Sciatic nerve (tissue), 2 donors: ENCODE results near the gene TEKTIP1. TPM values are rescaled to one million over a fixed set of nuclear protein-coding genes. Genes with fewer than 3 reads are reported as not detected.

Source experiments
- ATAC-seq: fragments of 200-7000 bp; cut with Tn5 transposase; one replicate; pipeline ENCODE4 v1.9.1; 2020; ENCODE audit warnings: mild to moderate bottlenecking, moderate library complexity
- DNase-seq: peaks from one replicate; pipeline ENCODE4 v3.0.0-alpha.2; 2020; ENCODE audit warnings: low spot score
- intact Hi-C: fragments of 100-400 bp; cut with DNase I; formaldehyde crosslinking; loops from one replicate; pipeline ENCODE4 v1.14.2; 2022
- total RNA-seq: library from RNA; stranded (reverse); fragmentation: NEBNext Ultra II Directional; extraction: Animal tissue kit (Norgen Biotek cat#: 25700); gene quantifications from one replicate; pipeline ENCODE4 v1.2.1, GENCODE V29; 2021
- donor health status: DM: no; HTN: no; CAD: no.
- donor health status: DM: no; HTN: no; CAD: no.

Gene TEKTIP1
- total RNA-seq, 1 donor from 2014 or later: 4.9 TPM

DNA sequence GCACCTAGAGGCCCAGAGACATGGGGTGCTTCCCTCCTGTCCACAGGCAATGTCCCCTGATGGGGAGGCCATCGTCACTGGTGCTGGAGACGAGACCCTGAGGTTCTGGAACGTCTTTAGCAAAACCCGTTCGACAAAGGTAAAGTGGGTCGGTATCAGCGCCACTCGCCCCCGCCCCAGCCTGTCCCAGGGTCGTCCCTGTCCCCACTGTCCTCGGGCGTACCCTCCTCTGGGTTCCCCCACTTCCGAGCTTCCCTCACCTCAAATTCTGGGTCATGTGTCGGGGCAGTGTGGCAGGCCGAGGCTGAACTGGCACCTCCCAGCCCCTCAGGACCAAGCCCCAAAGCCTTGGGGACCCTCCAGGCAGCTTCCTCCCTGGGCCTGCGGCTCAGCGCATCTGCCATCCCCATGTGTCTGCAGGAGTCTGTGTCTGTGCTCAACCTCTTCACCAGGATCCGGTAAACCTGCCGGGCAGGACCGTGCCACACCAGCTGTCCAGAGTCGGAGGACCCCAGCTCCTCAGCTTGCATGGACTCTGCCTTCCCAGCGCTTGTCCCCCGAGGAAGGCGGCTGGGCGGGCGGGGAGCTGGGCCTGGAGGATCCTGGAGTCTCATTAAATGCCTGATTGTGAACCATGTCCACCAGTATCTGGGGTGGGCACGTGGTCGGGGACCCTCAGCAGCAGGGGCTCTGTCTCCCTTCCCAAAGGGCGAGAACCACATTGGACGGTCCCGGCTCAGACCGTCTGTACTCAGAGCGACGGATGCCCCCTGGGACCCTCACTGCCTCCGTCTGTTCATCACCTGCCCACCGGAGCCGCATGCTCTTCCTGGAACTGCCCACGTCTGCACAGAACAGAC lies 4.4 kb upstream of the TEKTIP1 start:
- intact Hi-C loops: no loop called here
- ATAC-seq (no peak), DNase-seq (no peak)

DNA sequence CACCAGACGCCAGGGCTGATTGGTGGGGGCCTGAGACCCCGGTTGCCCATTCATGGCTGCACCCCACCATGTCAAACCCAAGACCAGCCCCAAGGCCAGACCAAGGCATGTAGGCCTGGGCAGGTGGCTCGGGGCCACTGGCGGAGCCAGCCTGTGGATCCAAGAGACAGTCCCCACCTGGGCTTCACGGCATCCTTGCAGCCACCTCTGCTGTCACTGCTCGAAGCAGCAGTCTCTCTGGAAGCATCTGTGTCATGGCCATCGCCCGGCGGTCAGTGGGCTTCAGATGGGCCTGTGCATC lies 3.8 kb upstream of the TEKTIP1 start:
- DNase-seq: no peak
- no peak for ATAC-seq
- intact Hi-C loops: no loop called here

DNA sequence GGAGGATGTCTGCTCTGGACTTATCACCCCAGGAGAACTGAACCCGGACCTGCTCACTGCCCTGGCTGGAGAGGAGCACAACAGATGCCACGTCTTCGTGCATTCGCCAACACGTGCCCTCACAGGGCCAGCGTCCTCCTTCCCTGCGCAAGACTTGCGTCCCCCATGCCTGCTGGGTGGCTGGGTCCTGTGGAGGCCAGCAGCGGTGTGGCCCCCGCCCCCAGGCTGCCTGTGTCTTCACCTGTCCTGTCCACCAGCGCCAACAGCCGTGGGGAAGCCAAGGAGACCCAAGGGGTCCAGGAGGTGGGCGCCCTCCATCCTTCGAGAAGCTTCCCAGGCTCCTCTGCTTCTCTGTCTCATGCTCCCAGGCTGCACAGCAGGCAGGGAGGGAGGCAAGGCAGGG lies 3.4 kb upstream of the TEKTIP1 start:
- intact Hi-C loops: no loop called here
- DNase-seq (no peak), ATAC-seq (no peak)

DNA sequence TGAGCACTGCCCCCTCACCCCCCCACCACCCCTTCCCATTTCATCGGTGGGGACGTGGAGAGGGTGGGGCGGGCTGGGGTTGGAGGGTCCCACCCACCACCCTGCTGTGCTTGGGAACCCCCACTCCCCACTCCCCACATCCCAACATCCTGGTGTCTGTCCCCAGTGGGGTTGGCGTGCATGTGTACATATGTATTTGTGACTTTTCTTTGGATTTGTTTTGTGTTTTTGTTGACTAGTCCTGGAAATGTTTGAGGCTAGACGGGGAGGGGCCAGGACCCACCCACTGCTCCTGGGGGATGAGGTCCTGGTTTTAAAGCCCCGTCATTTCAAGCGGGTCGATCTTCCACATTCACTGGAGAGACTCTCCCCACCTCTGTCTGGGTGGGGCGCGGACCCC lies 3.0 kb upstream of the TEKTIP1 start:
- ATAC-seq (no peak), DNase-seq (no peak)
- intact Hi-C loops: no loop called here

DNA sequence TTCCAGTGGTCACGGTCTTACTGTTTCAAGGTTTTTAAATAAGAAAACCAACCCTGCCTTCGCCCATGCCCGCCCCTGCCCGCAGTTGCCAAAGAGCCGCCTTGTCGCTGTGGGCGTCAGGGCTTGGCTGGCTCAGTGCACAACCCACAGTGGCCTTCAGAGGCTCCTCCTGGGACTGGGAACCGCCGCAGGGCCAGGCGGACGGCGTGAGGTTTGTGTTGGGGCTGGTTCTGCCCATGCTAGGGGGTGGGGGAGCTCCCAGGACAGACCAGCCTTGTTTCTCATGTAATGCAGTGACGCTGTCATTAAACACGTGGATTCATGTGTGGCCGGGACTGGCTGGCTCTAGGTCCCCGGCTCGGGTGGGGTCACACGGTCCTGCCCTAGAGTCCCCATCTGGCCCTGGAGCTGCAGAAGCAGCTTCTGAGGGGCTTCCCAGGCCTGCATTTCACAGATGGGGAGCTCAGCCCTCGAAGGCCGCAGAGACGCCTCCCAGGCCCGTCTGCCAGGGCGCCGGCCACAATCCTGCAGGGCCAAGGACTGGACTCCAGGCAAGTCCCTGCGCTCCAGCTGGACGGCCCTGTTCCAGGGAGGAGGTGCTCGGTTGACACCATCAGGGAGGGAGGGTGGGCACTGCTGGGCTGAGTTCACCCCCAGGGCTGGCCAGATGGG lies 2.4 kb upstream of the TEKTIP1 start:
- DNase-seq: peak; percentile 77
- ATAC-seq: peak; percentile 87
- intact Hi-C loops: no loop called here

DNA sequence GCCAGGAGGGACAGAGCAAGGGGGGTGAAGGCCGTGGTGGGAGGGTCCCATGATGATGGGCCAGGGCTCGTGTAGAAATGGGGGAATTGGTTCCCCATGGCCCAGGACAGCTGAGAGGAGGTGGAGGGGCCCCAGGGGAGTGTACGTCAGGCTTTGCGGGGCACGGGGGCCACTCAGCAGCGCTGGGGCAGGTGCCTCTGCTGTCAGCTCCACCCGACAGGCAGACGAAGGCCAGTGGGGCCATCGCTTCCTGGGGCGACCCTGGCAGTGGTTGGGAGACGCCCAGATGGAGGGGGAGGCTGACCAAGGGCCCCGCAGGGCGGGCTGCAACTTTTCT lies 1.9 kb upstream of the TEKTIP1 start:
- intact Hi-C loops: no loop called here
- peak; percentile 34 for ATAC-seq
- DNase-seq: no peak

DNA sequence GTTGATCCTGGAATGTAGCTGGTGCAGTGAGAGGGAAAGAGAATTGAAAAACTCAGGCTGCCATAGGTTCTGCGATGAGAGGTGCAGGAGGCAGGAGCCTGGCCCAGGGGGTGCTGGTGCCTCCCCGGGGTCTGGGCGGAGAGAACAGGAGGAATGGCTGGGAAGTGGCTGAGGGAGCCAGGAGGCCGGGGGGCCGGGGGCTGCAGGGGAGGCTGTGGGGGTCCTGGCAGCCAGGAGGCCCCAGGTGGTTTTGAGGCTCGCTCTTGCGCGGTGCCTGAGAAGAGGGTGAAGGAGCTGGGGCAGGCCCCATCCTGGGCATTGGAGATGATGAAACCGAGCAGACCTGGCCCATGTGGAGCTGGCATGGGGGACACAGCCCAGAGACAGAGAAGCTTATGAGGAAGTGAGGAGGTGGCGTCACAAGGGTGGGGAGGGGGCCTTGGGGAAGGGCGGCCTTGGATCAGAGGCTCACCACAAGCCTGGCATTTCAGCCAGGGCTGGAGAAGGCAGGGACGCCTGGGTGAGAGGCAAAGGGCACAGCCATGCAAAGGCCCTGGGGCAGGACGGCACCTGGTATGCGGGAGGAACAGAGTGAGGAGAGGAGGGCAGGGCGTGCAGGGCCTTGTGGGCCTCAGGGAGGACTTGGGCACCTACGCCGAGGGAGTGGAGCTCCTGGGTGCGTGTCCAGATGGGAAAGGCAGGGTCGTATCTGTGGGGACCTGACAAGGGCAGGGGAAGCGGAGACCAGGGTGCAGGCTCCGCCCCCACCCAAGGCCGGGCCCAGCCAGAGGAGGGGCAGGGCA lies 1.3 kb upstream of the TEKTIP1 start:
- DNase-seq (no peak), ATAC-seq (peak; percentile 3)
- intact Hi-C loops: no loop called here

DNA sequence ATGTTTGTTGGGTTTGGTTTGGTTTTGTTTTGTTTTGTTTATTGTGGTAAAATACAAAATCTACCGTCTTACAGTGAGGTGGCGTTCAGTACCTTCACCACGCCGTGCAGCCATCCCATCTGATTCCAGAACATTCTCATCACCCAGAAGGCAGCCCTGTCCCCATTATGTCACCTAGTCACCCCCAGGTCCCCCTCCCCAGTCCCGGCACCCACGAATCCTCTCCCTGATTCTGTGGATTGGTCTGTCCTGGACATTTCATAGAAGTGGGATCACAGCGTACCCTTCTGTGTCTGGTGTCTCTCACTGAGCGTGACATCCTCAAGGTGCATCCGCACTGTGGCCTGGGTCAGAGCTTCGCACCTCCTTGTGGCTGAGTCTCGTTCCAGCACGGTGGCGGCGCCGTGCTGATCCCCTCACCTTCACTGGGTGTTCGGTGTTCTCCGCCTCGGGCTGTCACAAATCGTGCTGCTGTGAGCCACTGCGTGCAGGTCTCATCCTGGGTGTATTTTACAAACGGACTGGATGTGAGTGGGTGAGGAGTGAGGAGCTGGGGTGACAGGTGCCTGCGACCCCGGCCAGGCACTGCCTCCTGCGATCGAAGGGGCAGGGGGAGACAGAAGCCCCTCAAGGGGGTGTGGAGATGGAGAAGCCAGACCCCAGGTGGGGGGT lies 580 bp upstream of the TEKTIP1 start:
- intact Hi-C loops: no loop called here
- DNase-seq: no peak
- no peak for ATAC-seq

DNA sequence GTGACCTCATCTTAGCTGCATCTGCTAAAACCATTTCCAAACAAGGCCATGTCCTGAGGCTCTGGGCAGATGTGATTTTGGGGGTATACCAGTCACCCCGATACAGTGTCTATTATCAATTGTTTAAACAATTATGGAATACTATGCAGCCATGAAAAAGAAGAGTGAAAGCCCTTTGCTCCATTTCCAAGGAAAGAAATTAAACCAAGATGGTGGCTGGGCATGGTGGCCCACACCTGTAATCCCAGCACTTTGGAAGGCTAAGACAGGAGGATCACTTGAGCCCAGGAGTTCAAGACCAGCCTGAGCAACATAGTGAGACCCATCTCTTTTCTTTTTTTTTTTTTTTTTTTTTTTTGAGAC lies 763 bp downstream of the TEKTIP1 start:
- no peak for DNase-seq
- ATAC-seq: no peak
- intact Hi-C loops: loop anchor here (10.0 kb wide), 1 partner anchor 75 kb away; no protein-coding TSS in a partner anchor

DNA sequence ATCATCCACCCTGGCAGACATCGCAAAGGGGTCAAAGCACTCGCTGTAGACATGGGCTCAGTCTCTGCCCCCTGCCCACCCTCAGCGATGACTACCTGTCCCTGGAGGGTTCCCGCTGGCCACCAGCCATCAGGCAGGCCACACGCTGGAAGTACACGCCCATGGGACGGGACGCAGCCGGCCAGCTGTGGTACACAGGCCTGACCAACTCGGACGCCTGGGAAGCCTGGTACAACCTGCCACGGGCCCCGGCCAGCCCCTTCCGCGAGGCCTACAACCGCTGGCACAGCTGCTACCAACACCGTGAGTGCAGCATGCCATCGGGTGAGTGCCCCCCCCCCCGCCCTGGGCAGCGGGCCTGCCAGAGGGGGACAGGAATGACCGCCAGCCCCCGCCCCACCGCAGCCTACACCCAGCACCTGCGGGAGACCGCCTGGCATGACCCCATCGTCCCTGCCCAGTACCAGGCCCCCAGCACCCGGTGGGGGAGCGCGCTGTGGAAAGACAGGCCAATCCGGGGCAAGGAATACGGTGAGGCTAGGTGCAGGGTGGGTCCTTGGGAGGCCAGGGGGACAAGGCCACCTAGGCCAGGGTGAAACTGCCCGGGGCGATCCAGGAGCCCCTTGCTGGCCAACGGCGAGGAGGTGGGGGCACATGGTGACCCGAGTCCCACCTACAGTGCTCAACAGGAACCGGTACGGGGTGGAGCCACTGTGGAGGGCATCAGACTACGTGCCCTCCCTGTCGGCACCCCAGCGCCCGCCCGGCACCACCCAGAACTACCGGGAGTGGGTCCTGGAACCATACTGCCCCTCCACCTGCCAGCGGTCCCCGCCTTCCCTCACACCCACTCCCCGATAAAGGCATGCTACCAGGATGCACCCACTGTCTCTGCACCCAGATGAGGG lies 4.4 kb downstream of the TEKTIP1 start:
- DNase-seq (no peak), ATAC-seq (no peak)
- intact Hi-C loops: loop anchor here (10.0 kb wide), 1 partner anchor 71 kb away; no protein-coding TSS in a partner anchor

DNA sequence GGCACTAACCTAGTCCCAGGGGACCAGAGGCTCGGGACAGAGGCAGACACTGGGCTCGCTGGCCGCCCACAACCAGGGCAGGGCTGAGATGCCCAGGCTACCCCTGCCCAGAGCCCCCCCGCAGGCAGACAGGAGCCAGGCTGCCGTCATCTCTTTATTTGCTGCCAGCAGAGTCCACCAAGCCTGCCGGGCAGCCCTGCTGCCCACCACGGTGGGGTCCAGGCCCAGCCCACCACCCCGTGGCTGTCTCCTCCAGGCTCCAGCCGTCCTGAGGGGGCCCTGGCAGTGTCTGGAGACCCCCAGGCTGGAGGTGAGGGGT lies 5.0 kb downstream of the TEKTIP1 start:
- no peak for DNase-seq
- intact Hi-C loops: loop anchor here (10.0 kb wide), 1 partner anchor 71 kb away; no protein-coding TSS in a partner anchor
- ATAC-seq: no peak

DNA sequence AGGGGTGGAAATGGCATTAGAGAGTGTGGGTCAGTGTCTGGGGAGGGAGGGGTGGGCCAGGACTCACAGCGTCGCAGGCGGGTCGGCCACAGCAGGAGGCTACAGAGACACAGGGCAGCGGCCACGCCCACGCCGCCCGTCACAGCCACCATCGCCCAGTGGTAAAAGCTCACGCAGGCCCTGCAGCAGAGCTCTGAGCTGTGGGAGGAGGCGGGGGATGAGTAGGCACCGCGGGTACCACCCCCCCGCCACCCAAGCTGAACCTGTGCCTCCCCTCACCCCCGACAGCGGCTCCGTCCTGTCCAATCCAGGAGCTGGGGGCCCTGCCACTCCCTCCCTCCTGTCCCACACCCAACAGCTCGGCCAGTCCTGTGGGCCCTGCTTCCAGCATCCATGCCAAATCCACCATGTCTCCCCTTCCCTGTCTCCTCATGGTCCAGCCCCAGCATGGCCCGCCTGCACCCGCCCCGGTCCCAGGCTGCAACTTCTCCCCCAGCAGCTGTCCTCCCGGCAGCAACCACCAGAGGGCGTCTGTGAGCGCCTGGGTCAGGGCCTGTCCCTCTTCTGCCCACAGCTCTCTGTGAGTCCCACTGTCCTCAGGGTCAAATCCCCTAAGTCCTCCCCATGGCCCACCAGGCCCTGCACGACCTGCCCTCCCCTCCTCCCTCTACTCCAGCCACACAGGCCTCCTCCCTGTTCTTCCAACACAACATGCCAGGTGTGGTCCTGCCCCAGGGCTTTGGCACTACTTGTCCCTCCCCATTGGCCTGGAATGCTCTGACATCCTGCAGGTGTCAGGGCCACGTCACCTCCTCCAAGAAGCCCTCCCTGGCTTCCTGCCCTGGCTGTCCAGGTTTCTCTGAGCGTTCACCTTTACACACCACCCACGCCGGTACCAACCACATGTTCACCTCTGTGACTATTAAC lies 6.0 kb downstream of the TEKTIP1 start:
- DNase-seq (peak; percentile 88), ATAC-seq (peak; percentile 59)
- intact Hi-C loops: loop anchor here (10.0 kb wide), 1 partner anchor 70 kb away; no protein-coding TSS in a partner anchor

DNA sequence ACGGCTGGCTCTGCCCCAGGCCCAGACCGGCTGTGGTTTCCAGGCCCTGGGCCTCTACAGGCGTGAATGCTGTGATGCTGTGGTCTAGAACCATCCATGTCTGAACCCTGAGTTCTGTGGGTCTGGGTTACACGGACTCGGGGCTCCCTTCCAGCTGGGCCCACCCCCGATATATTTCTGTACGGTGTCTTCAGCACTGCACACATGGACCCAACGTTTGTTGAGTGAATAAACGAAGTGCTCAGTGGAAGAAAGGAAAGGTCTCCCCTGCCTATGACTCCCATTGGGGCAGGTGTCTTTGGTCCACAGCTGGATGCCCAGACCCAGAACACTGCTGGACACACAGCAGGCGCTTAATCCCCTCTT lies 6.7 kb downstream of the TEKTIP1 start:
- no peak for DNase-seq

DNA sequence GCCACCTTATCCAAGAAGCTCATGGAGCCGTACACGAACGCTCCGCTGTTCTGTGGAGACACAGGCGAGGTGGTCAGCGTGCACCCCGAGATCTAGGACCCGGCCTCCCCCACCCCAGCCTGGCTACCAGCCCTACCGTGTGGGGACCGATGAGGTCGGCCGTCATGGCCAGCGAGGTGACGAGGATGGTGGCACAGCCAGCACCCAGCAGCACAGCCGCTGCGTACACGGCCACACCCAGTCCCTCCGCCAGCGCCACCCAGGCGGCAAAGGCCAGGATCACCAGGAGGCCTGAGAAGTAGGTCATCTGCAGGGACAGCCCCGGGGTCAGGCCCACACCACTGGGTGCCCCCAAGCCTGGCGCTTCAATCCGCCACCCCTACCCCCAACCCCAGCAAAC lies 7.1 kb downstream of the TEKTIP1 start:
- intact Hi-C loops: loop anchor here (10.0 kb wide), 1 partner anchor 69 kb away; no protein-coding TSS in a partner anchor
- no peak for ATAC-seq
- DNase-seq: no peak

More for the DNA sequence above, 6.7 kb downstream of the TEKTIP1 start:
- intact Hi-C loops: loop anchor here (10.0 kb wide), 1 partner anchor 69 kb away; no protein-coding TSS in a partner anchor
- no peak for ATAC-seq

DNA sequence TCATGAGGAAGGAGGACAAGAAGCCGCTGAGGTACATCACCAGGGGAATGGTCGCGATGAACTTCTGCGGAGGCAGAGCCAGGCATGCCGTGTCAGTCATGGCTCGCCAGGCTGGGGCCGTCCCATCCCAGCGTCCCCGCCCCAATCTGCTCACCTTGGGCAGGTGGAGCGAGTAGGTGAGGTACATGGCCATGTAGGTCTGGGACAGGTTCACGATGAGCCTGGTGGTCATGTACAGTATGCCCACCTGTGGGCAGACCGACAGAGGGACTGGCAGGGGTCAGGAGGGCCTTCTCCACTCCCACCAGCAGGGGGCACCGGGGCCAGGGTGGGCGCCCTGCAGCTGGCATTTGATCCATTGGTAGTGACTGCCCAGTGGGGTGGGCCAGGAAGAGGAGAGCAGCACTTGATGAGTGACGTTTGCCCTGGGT lies 8.3 kb downstream of the TEKTIP1 start:
- no peak for DNase-seq
- ATAC-seq: no peak
- intact Hi-C loops: loop anchor here (10.0 kb wide), 1 partner anchor 67 kb away; no protein-coding TSS in a partner anchor

DNA sequence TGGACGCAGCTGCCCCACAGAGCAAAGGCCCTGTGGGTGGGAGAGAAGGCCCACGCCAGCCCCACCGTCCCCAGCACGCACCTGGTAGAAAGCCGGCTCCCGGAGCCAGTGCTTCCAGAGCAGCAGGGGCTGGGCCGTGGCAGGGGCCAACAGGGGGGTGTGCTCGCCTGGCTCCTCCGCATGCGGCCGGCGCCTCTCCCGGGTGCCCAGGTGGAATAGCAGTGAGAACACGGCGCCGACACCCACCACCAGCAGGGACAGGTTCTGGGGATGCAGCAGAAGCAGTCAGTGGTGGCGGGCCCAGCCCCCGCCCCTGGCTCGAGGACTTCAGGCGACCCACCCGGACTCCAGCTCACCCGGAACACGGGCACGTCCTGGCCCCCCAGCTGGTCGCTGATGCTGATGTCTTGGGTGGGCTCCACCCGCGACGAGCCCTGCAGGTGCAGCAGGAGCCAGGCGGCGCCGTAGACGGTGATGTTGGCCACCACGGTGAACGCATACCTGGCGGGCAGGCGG lies 8.9 kb downstream of the TEKTIP1 start:
- DNase-seq (no peak), ATAC-seq (no peak)
- intact Hi-C loops: loop anchor here (10.0 kb wide), 1 partner anchor 67 kb away; no protein-coding TSS in a partner anchor

DNA sequence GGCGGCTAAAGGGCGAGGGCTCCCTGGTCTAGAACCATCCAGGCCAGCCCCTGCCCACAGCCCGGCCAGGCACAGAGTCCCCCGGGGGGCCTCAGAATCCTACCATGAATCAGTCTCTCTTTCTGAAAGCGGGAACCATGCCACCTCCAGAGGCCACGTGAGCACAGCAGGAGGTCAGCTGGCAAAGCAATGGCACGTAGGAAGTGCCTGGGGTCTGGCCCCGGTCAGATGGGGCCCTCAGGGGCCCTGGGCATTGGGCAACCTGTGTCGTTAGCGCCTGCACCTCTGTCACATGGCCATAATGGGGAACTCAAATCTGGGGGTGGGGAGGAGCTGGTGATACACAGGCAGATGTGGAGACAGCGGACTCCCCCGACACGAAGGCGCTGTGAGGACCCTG lies 9.6 kb downstream of the TEKTIP1 start:
- DNase-seq (no peak), ATAC-seq (no peak)
- intact Hi-C loops: loop anchor here (10.0 kb wide), 1 partner anchor 66 kb away; no protein-coding TSS in a partner anchor
